H1 (cell line): ENCODE results near the gene AP1G2. TPM values are rescaled to one million over a fixed set of nuclear protein-coding genes. Genes with fewer than 3 reads are reported as not detected.

Experiments used
- CTCF ChIA-PET: fragments of 300-600 bp; sonication (Branson Sonifier 250); formaldehyde crosslinking; loops from one replicate; lab custom pipeline; 2021; ENCODE audit not compliant: partially characterized antibody; lab: Charles Lee
- POLR2A ChIA-PET: fragments of 300-600 bp; sonication (Branson Sonifier 250); formaldehyde crosslinking; loops from one replicate; lab custom pipeline; 2021; ENCODE audit warnings: inconsistent platforms; ENCODE audit not compliant: partially characterized antibody; lab: Charles Lee
- DNase-seq, 2 experiments: peaks; one replicate each; pipeline versions ENCODE4 v3.0.0 to v3.0.0-alpha.2; 2010 to 2022; ENCODE audit warnings: low spot score in 2 of 2, low read depth in 1 of 2, mixed read lengths in 1 of 2
- FAIRE-seq: peaks from 2 replicates; lab custom pipeline; 2011; peaks lifted over from hg19 to GRCh38; lab: Jason Lieb, UNC
- H2AFZ ChIP-seq: 2 replicates; pipeline ENCODE4 v1.8.1; 2012; ENCODE audit warnings: low read length, inconsistent platforms
- H2AK5ac ChIP-seq: 2 replicates; pipeline ENCODE4 v1.6.1; 2013; ENCODE audit warnings: low read depth, low read length
- H2BK120ac ChIP-seq: replicated peaks from 2 replicates; pipeline ENCODE3; 2013; ENCODE audit warnings: low read depth, low read length, inconsistent platforms
- H2BK12ac ChIP-seq: 2 replicates; pipeline ENCODE4 v1.6.1; 2013; ENCODE audit warnings: low read depth, low read length
- H2BK15ac ChIP-seq: 2 replicates; pipeline ENCODE4 v1.6.1; 2013; ENCODE audit warnings: low read length
- H2BK20ac ChIP-seq: 2 replicates; pipeline ENCODE4 v1.6.1; 2013; ENCODE audit warnings: low read length
- H2BK5ac ChIP-seq: 2 replicates; pipeline ENCODE4 v1.6.1; 2013; ENCODE audit warnings: low read depth, low read length
- H3K14ac ChIP-seq: 2 replicates; pipeline ENCODE4 v1.6.1; 2013; ENCODE audit warnings: inconsistent platforms; ENCODE audit not compliant: insufficient read length
- H3K18ac ChIP-seq: 2 replicates; pipeline ENCODE4 v1.6.1; 2013; ENCODE audit warnings: low read length; ENCODE audit errors: extremely low read depth
- H3K23ac ChIP-seq: 2 replicates; pipeline ENCODE4 v1.6.1; 2013; ENCODE audit warnings: inconsistent platforms; ENCODE audit not compliant: insufficient read length
- H3K23me2 ChIP-seq: 2 replicates; pipeline ENCODE4 v1.6.1; 2013; ENCODE audit warnings: low read depth, low read length
- H3K27ac ChIP-seq: 2 replicates; pipeline ENCODE4 v1.6.1; 2011; ENCODE audit warnings: low read depth, low read length, inconsistent platforms
- H3K27me3 ChIP-seq, 4 experiments: replicated peaks in 1 of 4; 1 replicate in 1 of 4; 2 replicates in 3 of 4; pipeline versions ENCODE4 v1.6.1 to v1.8.1; 2011 to 2013; ENCODE audit warnings: low read length in 3 of 4, mild to moderate bottlenecking in 3 of 4, inconsistent platforms in 2 of 4, mixed read lengths in 2 of 4, moderate library complexity in 1 of 4; ENCODE audit not compliant: control insufficient read depth in 3 of 4, insufficient read depth in 3 of 4; ENCODE audit errors: extremely low read depth in 1 of 4
- H3K36me3 ChIP-seq, 4 experiments: 2 replicates each; pipeline versions ENCODE4 v1.6.1 to v1.8.1; 2011 to 2013; ENCODE audit warnings: mild to moderate bottlenecking in 4 of 4, low read length in 3 of 4, moderate library complexity in 2 of 4, control low read depth in 1 of 4, inconsistent platforms in 1 of 4; ENCODE audit not compliant: insufficient read depth in 4 of 4, control insufficient read depth in 2 of 4
- H3K4ac ChIP-seq: replicated peaks from 2 replicates; pipeline ENCODE3; 2013; ENCODE audit warnings: low read length, low read depth, mixed read lengths, inconsistent platforms; ENCODE audit not compliant: insufficient read length
- H3K4me1 ChIP-seq, 4 experiments: replicated peaks in 1 of 4; 1 replicate in 1 of 4; 2 replicates in 3 of 4; pipeline versions ENCODE4 v1.6.1 to v1.8.1; 2011 to 2013; ENCODE audit warnings: low read length in 3 of 4, inconsistent platforms in 2 of 4, mixed read lengths in 1 of 4; ENCODE audit not compliant: insufficient read depth in 4 of 4, control insufficient read depth in 3 of 4
- H3K4me2 ChIP-seq, 2 experiments: 2 replicates each; pipeline versions ENCODE4 v1.6.1 to v1.8.1; 2011 to 2013; ENCODE audit warnings: low read depth in 2 of 2, low read length in 2 of 2, control low read depth in 1 of 2, inconsistent platforms in 1 of 2, mild to moderate bottlenecking in 1 of 2; ENCODE audit not compliant: insufficient read depth in 1 of 2
- H3K4me3 ChIP-seq, 4 experiments: fragments of 200-600, 300-600 bp in 1 of 4; sonication (generic), shearing (Covaris generic), sonication (Bioruptor Twin) in 1 of 4; 2 replicates each; pipeline versions ENCODE4 v1.5.1 to v1.8.1; 2011 to 2016; ENCODE audit warnings: low read length in 4 of 4, low read depth in 3 of 4, control low read depth in 2 of 4, inconsistent platforms in 2 of 4, mild to moderate bottlenecking in 2 of 4, mixed read lengths in 1 of 4, moderate library complexity in 1 of 4; ENCODE audit not compliant: insufficient read depth in 2 of 4; ENCODE audit errors: extremely low read depth in 1 of 4
- H3K56ac ChIP-seq: replicated peaks from 2 replicates; pipeline ENCODE3; 2013; ENCODE audit warnings: low read depth, mild to moderate bottlenecking, mixed read lengths, low read length, inconsistent platforms; ENCODE audit not compliant: insufficient read length
- H3K79me1 ChIP-seq: 2 replicates; pipeline ENCODE4 v1.6.1; 2013; ENCODE audit warnings: low read depth, low read length, control low read depth
- H3K79me2 ChIP-seq, 2 experiments: 2 replicates each; pipeline versions ENCODE4 v1.6.1 to v1.8.1; 2012 to 2013; ENCODE audit warnings: low read length in 2 of 2, mild to moderate bottlenecking in 2 of 2, inconsistent platforms in 1 of 2; ENCODE audit not compliant: insufficient read depth in 2 of 2, control insufficient read depth in 1 of 2
- H3K9ac ChIP-seq, 4 experiments: replicated peaks in 1 of 4; 1 replicate in 1 of 4; 2 replicates in 3 of 4; pipeline versions ENCODE4 v1.6.1 to v1.8.1; 2011 to 2013; ENCODE audit warnings: low read depth in 3 of 4, low read length in 3 of 4, control low read depth in 2 of 4, mild to moderate bottlenecking in 2 of 4, moderate library complexity in 2 of 4, inconsistent platforms in 1 of 4; ENCODE audit errors: extremely low read depth in 1 of 4
- H3K9me3 ChIP-seq, 2 experiments: 2 replicates each; pipeline versions ENCODE4 v1.6.1 to v1.8.1; 2012 to 2013; ENCODE audit warnings: mild to moderate bottlenecking in 2 of 2, moderate library complexity in 2 of 2, control low read depth in 1 of 2, inconsistent platforms in 1 of 2, low read depth in 1 of 2, low read length in 1 of 2, mixed read lengths in 1 of 2; ENCODE audit not compliant: insufficient read depth in 2 of 2
- H4K20me1 ChIP-seq, 2 experiments: replicated peaks in 1 of 2; 2 replicates each; pipeline versions ENCODE3 to v1.8.1; 2011 to 2013; ENCODE audit warnings: inconsistent platforms in 2 of 2, low read length in 2 of 2, mild to moderate bottlenecking in 1 of 2; ENCODE audit not compliant: insufficient read depth in 2 of 2, control insufficient read depth in 1 of 2
- H4K5ac ChIP-seq: 2 replicates; pipeline ENCODE4 v1.6.1; 2013; ENCODE audit warnings: low read length, low read depth, mixed read lengths, inconsistent platforms; ENCODE audit not compliant: insufficient read length
- H4K8ac ChIP-seq: 2 replicates; pipeline ENCODE4 v1.8.0; 2013; ENCODE audit warnings: mild to moderate bottlenecking, moderate library complexity, low read length, inconsistent platforms; ENCODE audit not compliant: insufficient read depth; ENCODE audit errors: extremely low read depth
- H4K91ac ChIP-seq: replicated peaks from 2 replicates; pipeline ENCODE3; 2013; ENCODE audit warnings: low read length, mixed read lengths, inconsistent platforms; ENCODE audit not compliant: insufficient read length
- ATF3 ChIP-seq: IDR thresholded peaks from 2 replicates; pipeline ENCODE4 v1.6.1; 2011; ENCODE audit warnings: low read depth, mild to moderate bottlenecking, low read length; ENCODE audit not compliant: insufficient read depth
- CEBPB ChIP-seq: IDR thresholded peaks from 2 replicates; pipeline ENCODE4 v1.6.1; 2012; ENCODE audit warnings: low read depth, low read length
- CHD1 ChIP-seq: IDR thresholded peaks from 2 replicates; pipeline ENCODE4 v1.6.1; 2012; ENCODE audit warnings: low read depth, low read length, improper control_type of control experiment
- EGR1 ChIP-seq: IDR thresholded peaks from 2 replicates; pipeline ENCODE4 v1.6.1; 2011; ENCODE audit warnings: low read depth, low read length, borderline replicate concordance
- GTF2F1 ChIP-seq: IDR thresholded peaks from 2 replicates; pipeline ENCODE4 v1.6.1; 2012; ENCODE audit warnings: low read depth, low read length, improper control_type of control experiment, borderline replicate concordance
- HDAC6 ChIP-seq: IDR thresholded peaks from one replicate; pipeline ENCODE4 v1.7.1; 2012; ENCODE audit warnings: low read depth, mild to moderate bottlenecking, inconsistent platforms, low read length, moderate library complexity
- POLR2A ChIP-seq, 2 experiments: IDR thresholded peaks; 1 replicate in 1 of 2; 2 replicates in 1 of 2; pipeline ENCODE4 v1.6.1; 2011; ENCODE audit warnings: low read depth in 2 of 2, low read length in 2 of 2, mild to moderate bottlenecking in 2 of 2; ENCODE audit errors: control extremely low read depth in 1 of 2
- POLR2AphosphoS5 ChIP-seq: IDR thresholded peaks from 2 replicates; pipeline ENCODE4 v1.6.1; 2011; ENCODE audit warnings: low read depth, low read length
- TAF7 ChIP-seq: optimal IDR thresholded peaks from 2 replicates; pipeline ENCODE3; 2011; ENCODE audit warnings: low read depth, mild to moderate bottlenecking, inconsistent platforms, low read length, moderate library complexity, borderline replicate concordance
- WGBS, 2 experiments: shearing (Covaris generic) in 1 of 2; methylation state at CpG; one replicate each; pipeline versions ENCODE4 v1.1.6 to v1.1.7; 2013 to 2015; ENCODE audit warnings: low lambda C conversion rate in 2 of 2, mixed read lengths in 2 of 2, inconsistent platforms in 1 of 2, low coverage in 1 of 2, missing lambda C conversion rate in 1 of 2; ENCODE audit not compliant: insufficient replicate concordance in 2 of 2, insufficient coverage in 1 of 2, insufficient read length in 1 of 2; ENCODE audit errors: extremely low coverage in 1 of 2, missing lambda C conversion rate in 1 of 2; 5-methylcytosine and 5-hydroxymethylcytosine counted together
- polyA plus RNA-seq, 7 experiments: library from polyadenylated mRNA; depleted of rRNA in 3 of 7; stranded (reverse) in 5 of 7; unstranded in 2 of 7; fragments of >200 nt in 5 of 7; fragments of 200-250 nt in 2 of 7; gene quantifications; 1 replicate in 5 of 7; 2 replicates in 1 of 7; 4 replicates in 1 of 7; pipeline versions ENCODE4 v1.2.1 to v1.2.3, GENCODE V29; 2011 to 2013; ENCODE audit warnings: missing spikeins in 2 of 7, mixed read lengths in 2 of 7
- total RNA-seq: library from RNA; stranded (reverse); fragmentation: NEBNext Ultra II Directional; extraction: Animal tissue kit (Norgen Biotek cat#: 25700); gene quantifications from 2 replicates; pipeline ENCODE4 v1.2.1, GENCODE V29; 2021

The AP1G2 gene
- total and polyA plus RNA-seq, 2 of the 8 experiments (the other 6 are each of a cell fraction or from before 2014, with no cell fraction given) = 70.9 to 134 TPM

GRCh38 chr14:23529016-23529415, 38.6 kb downstream of the AP1G2 start:
- CTCF ChIA-PET = interaction anchor here (0.8 to 70.5 kb wide), 13 partner anchors 10 to 104 kb away, joined by 3 to 2092 read pairs (median 6); partner anchors contain the start of genes AP1G2, NGDN, THTPA and ZFHX2
- H2BK20ac ChIP-seq = no peak overlapping the region
- 81% methylated on average over 3 of the region's 3 CpGs; no CpG with 5 or more reads in 1 of the 2 experiments for WGBS, 2 experiments

More at GRCh38 chr14:23529016-23529415, 38.6 kb downstream of the AP1G2 start:
- H2BK120ac ChIP-seq = no peak overlapping the region
- H2AFZ ChIP-seq = no peak overlapping the region
- H3K14ac ChIP-seq = no peak overlapping the region
- TF ChIP-seq CHD1 (no peak), EGR1 (no peak), HDAC6 (no peak), POLR2A (IDR thresholded peaks at IDR 0.05; ENCODE audit: control extremely low read depth in 1 of 2, low read depth in 2 of 2, low read length in 2 of 2) (no peak), CEBPB (no peak), TAF7 (no peak), GTF2F1 (no peak), ATF3 (no peak), POLR2AphosphoS5 (no peak)
- H4K20me1 ChIP-seq = peaks cover 0 to 3% of the 10 kb centered on the region in 2 experiments
- H3K9ac ChIP-seq = no peak overlapping the region; a peak in 1 of 7 replicates
- H3K27ac ChIP-seq = no peak overlapping the region
- H3K79me2 ChIP-seq = no peaks in the 10 kb centered on the region
- H3K23me2 ChIP-seq = no peaks in the 10 kb centered on the region
- H2AK5ac ChIP-seq = no peak overlapping the region
- H3K56ac ChIP-seq = no peak overlapping the region
- H2BK15ac ChIP-seq = no peak overlapping the region
- POLR2A ChIA-PET = interaction anchor here (1.2 to 52.7 kb wide), 6 partner anchors 0 to 50 kb away, joined by 3 to 1523 read pairs (median 6); partner anchors contain the start of genes AP1G2, THTPA and ZFHX2
- no peak for FAIRE-seq
- peaks cover 2 to 53% (median 35%) of the 10 kb centered on the region in 4 experiments; a peak in 7 of 8 replicates for H3K36me3 ChIP-seq
- H2BK5ac ChIP-seq = no peak overlapping the region
- no peak overlapping the region for H3K18ac ChIP-seq
- H3K4me2 ChIP-seq = no peak overlapping the region
- H4K91ac ChIP-seq = no peak overlapping the region
- DNase-seq = no peak
- peaks cover 0 to 3% (median 1%) of the 10 kb centered on the region in 4 experiments; a peak in 3 of 7 replicates for H3K4me1 ChIP-seq
- no peak overlapping the region for H3K4me3 ChIP-seq
- H3K27me3 ChIP-seq = no peaks in the 10 kb centered on the region
- H3K79me1 ChIP-seq = no peaks in the 10 kb centered on the region
- no peaks in the 10 kb centered on the region for H3K9me3 ChIP-seq
- H4K8ac ChIP-seq = no peak overlapping the region
- no peak overlapping the region for H2BK12ac ChIP-seq
- H4K5ac ChIP-seq = no peak overlapping the region
- no peak overlapping the region for H3K23ac ChIP-seq
- H3K4ac ChIP-seq = no peak overlapping the region
